Activated CD4-positive, alpha-beta T cell treated with anti-CD3 and anti-CD28 coated beads for 1 hour (primary cell): ENCODE measurements around the gene ZCCHC24.

Source experiments
- DNase-seq: peaks from one replicate; pipeline ENCODE4 v3.0.0-alpha.2; 2020

The ZCCHC24 gene

GRCh38 chr10:79445161-79445976 is at the start of gene ZCCHC24:
Gene ZCCHC24 (minus strand): TSS chr10:79445624. CDS start chr10:79445440, 184 bp downstream.
- peak; percentile 91 for DNase-seq

GRCh38 chr10:79493806-79494205 is 48.4 kb upstream of the ZCCHC24 start:
- DNase-seq, result no peak

- DNase-seq, result no peak
Measured at GRCh38 chr10:79492839-79493238, 47.4 kb upstream of the ZCCHC24 start.

GRCh38 chr10:79492256-79492655 is 46.8 kb upstream of the ZCCHC24 start:
- no peak for DNase-seq

GRCh38 chr10:79491143-79491835 is 45.9 kb upstream of the ZCCHC24 start:
- DNase-seq, result no peak

- no peak for DNase-seq
Measured at GRCh38 chr10:79490400-79491142, 45.1 kb upstream of the ZCCHC24 start.

GRCh38 chr10:79488870-79489269 is 43.4 kb upstream of the ZCCHC24 start:
- DNase-seq, result no peak

GRCh38 chr10:79488336-79488735 is 42.9 kb upstream of the ZCCHC24 start:
- DNase-seq, result no peak

GRCh38 chr10:79487296-79488194 is 42.1 kb upstream of the ZCCHC24 start:
- no peak for DNase-seq

- DNase-seq, result no peak
Measured at GRCh38 chr10:79484476-79484875, 39.1 kb upstream of the ZCCHC24 start.

GRCh38 chr10:79483948-79484347 is 38.5 kb upstream of the ZCCHC24 start:
- no peak for DNase-seq

- DNase-seq, result no peak
Measured at GRCh38 chr10:79483299-79483698, 37.9 kb upstream of the ZCCHC24 start.

GRCh38 chr10:79482741-79483140 is 37.3 kb upstream of the ZCCHC24 start:
- DNase-seq, result no peak

- DNase-seq, result no peak
Measured at GRCh38 chr10:79482304-79482703, 36.9 kb upstream of the ZCCHC24 start.

GRCh38 chr10:79479283-79479909 is 34.0 kb upstream of the ZCCHC24 start:
- no peak for DNase-seq

- no peak for DNase-seq
Measured at GRCh38 chr10:79477456-79477855, 32.0 kb upstream of the ZCCHC24 start.

- no peak for DNase-seq
Measured at GRCh38 chr10:79476645-79477044, 31.2 kb upstream of the ZCCHC24 start.

GRCh38 chr10:79475877-79476276 is 30.5 kb upstream of the ZCCHC24 start:
- no peak for DNase-seq

GRCh38 chr10:79475119-79475653 is 29.8 kb upstream of the ZCCHC24 start:
- no peak for DNase-seq

- no peak for DNase-seq
Measured at GRCh38 chr10:79473496-79474095, 28.2 kb upstream of the ZCCHC24 start.

- DNase-seq, result no peak
Measured at GRCh38 chr10:79472951-79473350, 27.5 kb upstream of the ZCCHC24 start.
